Measurements from ENCODE around the gene BLID.

Gene BLID

DNA sequence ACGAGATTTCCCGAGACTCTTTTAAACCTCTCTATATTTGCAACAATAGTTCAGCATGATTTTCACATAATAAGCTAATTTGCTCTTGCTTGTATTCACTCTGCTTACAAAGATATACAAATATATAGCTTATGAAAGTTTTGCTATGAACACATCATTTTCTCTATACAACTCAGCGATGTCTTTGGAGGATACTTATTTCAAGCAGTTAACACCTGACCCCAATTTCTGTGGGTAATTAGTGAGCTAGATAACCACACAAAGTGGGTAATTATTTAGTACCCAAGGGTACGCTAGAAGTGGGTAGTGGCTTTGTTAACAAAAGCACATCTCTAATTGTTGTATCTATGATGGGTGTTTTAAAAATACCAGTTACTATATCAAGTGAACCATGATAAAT, 12.3 kb downstream of the BLID start:
- DNase-seq = no peak

GRCh38 chr11:122103321-122103720, 12.7 kb downstream of the BLID start:
- DNase-seq = no peak

- no peak for DNase-seq
Measured at GRCh38 chr11:122102426-122102825, 13.6 kb downstream of the BLID start.

- no peak for DNase-seq
Measured at GRCh38 chr11:122101625-122102291, 14.3 kb downstream of the BLID start.

GRCh38 chr11:122100756-122101080, 15.3 kb downstream of the BLID start:
- DNase-seq = no peak

GRCh38 chr11:122100037-122100755, 15.8 kb downstream of the BLID start:
- no peak for DNase-seq

DNA sequence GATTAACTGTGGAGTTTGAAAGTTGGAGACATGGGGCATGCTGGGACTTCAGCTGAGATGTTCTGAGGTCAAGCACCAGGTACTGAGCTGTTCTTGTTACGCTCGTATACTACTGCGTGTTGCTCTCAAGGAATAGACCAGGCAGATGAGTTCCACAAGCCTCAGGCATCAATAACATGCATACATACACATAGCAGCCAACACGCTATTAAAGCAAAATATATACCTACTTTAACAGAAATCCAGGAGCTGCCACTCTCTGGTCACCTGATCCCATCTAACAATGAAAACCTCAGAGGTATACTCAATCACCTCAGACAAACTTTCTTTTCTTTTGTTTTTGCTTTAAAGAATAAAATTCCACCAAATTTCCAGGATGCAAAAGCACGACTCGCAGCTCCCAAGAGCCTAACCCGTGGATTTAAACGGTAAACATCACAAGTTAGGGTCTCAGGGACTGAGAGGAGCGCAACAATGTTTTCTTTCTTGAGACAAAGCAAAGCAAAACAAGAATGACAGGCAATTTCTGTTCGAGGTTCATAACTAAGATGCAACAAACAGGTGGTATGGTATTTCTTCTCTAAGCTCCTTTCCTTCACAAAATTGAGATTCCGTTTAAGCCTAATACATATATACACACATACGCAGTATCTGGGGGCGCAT, 16.5 kb downstream of the BLID start:
- no peak for DNase-seq

GRCh38 chr11:122098261-122098980, 17.6 kb downstream of the BLID start:
- DNase-seq = no peak

GRCh38 chr11:122097419-122098001, 18.5 kb downstream of the BLID start:
- no peak for DNase-seq

DNA sequence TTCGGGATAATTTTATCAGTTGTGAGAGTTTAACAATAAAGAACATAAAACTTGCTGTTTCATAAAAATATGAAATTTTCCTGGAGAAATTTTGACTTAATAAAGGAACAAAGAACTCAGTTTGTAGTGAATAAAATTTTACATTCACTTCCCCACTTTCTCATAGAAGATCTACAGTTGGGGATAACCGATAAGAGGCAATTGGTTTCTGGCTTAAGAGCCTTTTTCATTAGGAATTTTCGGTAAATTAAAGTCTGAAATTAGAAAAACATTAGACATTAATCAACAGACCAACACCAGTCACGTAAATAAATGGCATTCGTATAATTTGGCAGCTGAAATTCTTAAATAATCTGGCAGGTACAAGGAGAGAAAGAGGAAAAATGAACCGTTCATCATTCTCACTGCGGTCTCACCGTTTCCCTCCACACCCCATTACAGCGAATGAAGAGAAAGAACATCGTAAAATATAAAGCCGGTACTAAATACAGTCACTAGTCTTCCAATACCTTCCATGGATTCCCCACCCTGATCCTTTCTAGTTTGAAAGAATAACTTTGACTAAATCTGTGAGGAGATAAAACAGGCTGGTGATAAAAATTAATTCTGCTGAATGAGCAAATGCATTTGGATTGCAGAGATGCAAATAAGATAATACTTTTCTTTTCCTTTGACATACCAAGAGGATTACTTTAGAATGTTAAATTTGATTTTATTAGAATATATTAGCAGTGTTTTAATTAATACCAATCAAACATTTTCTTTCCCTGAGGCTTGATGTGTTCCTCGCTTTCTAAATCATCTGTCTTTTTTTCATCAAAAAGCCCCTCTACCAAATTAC, 19.5 kb downstream of the BLID start:
- DNase-seq = no peak

GRCh38 chr11:122095681-122096262, 20.2 kb downstream of the BLID start:
- DNase-seq = no peak

DNA sequence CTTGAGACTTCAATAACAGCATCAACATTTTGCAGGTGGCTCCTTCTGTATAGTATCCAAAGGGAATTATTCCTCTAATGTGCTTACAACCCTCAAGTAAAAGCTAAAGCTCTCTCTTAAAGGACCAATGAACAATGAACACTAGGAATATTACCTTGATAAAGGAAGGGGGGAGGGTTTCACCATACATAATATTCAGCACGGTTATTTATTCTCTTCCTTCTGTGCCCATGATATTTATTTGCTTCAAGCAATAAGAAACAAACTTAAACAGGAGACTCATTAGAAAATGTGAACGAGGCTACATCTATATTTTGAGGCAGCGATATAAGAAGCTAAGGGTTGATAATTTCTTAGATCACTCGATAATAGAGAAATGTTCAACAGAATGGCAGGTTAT, 21.2 kb downstream of the BLID start:
- no peak for DNase-seq

- DNase-seq = no peak
Measured at GRCh38 chr11:122093731-122094275, 22.2 kb downstream of the BLID start.

GRCh38 chr11:122091835-122092234, 24.2 kb downstream of the BLID start:
- DNase-seq = no peak

GRCh38 chr11:122089111-122089510, 26.9 kb downstream of the BLID start:
- no peak for DNase-seq

GRCh38 chr11:122085712-122086111, 30.3 kb downstream of the BLID start:
- DNase-seq = no peak

GRCh38 chr11:122085264-122085663, 30.8 kb downstream of the BLID start:
- DNase-seq = no peak

- DNase-seq = no peak
Measured at GRCh38 chr11:122082205-122082604, 33.8 kb downstream of the BLID start.

GRCh38 chr11:122081073-122081472, 34.9 kb downstream of the BLID start:
- DNase-seq = no peak

- DNase-seq = no peak
Measured at GRCh38 chr11:122077459-122077858, 38.6 kb downstream of the BLID start.

DNA sequence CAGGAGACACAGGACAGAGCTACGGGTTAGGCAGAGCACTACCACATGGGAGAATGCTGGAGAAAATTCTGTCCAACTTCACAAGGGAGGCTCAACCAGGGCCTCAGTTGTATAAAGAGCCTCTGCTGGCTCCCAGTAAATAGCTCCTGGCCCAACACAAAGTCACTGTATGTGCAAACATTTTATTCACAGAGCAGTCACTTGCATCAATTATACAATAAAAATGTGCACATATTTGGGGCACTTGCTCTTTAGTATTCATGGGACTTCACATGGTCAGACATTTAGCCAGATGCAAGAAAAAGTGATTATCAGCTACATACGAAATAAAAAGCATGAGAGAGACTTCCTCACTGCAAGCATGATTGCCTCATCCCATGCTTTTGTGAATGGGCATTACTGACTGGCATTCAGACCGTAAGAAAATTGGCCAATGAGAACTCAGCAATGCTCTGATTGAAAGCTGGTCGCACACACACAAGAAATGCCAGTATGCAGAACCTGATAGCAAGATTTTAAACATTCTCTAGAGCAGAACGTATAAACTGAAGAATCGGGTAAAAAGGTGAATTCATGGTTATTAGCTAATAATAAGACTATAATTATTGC, 39.4 kb downstream of the BLID start:
- DNase-seq = no peak

Measured in activated CD8-positive, alpha-beta memory T cell treated with anti-CD3 and anti-CD28 coated beads for 24 hours (primary cell).